HL-60 (cell line): ENCODE data around the gene PITPNC1.

ENCODE experiments used
- CTCF ChIP-seq: IDR thresholded peaks from one replicate; pipeline ENCODE4 v1.5.1; 2011; ENCODE audit warnings: low read length, control low read depth, inconsistent platforms; ENCODE audit not compliant: insufficient read depth
- POLR2AphosphoS5 ChIP-seq: IDR thresholded peaks from 2 replicates; pipeline ENCODE4 v1.6.1; 2012; ENCODE audit warnings: low read depth

DNA sequence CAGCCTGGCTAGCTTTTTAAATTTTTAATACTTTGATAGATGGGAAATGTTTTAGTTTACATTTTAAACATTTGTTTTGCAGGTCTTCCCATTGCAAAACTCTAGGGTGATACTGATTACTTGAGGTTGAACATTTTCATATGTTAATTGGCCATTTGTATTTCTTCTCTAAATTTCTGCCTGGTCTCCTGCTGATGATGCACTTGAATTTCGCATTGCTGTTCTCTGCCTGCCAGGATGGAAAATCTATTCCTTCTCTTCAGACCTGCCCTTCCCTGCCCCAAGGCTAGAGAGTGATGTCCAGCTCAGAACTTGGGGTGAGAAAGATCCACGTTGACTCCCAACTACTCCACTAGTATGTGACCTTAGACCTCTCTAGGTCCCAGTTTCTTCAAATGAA lies 134.7 kb downstream of the PITPNC1 start:
- no peak for TF ChIP-seq CTCF
- no peak for TF ChIP-seq POLR2AphosphoS5
